Activated CD4-positive, alpha-beta T cell treated with anti-CD3 and anti-CD28 coated beads for 24 hours (primary cell): Measurements from ENCODE around the gene GPRC5B.
A peak's percentile ranks its signal among the peaks of the same experiment; 100 is the strongest.

Source experiments
- DNase-seq, 2 donors: peaks; one replicate each; pipeline ENCODE4 v3.0.0-alpha.2; 2020; ENCODE audit warnings: low read depth in 2 of 2

Gene GPRC5B

GRCh38 chr16:19884611-19885450, at the start of gene GPRC5B:
TSS of gene GPRC5B (minus strand) at chr16:19884848. CDS start at chr16:19872845, 12,003 bp downstream.
- no peak for DNase-seq

- DNase-seq: no peak
These were observed 49.1 kb upstream of the GPRC5B start for GRCh38 chr16:19933740-19934139.

GRCh38 chr16:19929062-19929511, 44.4 kb upstream of the GPRC5B start:
- no peak for DNase-seq

GRCh38 chr16:19928432-19928831, 43.8 kb upstream of the GPRC5B start:
- DNase-seq: no peak

GRCh38 chr16:19926449-19927390, 42.1 kb upstream of the GPRC5B start:
- DNase-seq: no peak

- DNase-seq: no peak
These were observed 38.7 kb upstream of the GPRC5B start for GRCh38 chr16:19923396-19923795.

- DNase-seq: no peak
These were observed 34.5 kb upstream of the GPRC5B start for GRCh38 chr16:19919142-19919541.

- DNase-seq: no peak
These were observed 31.4 kb upstream of the GPRC5B start for GRCh38 chr16:19916064-19916463.

- DNase-seq: no peak
These were observed 30.2 kb upstream of the GPRC5B start for GRCh38 chr16:19914877-19915276.

GRCh38 chr16:19913340-19913645, 28.6 kb upstream of the GPRC5B start:
- no peak for DNase-seq

GRCh38 chr16:19912455-19913339, 28.0 kb upstream of the GPRC5B start:
- DNase-seq: no peak

- no peak for DNase-seq
These were observed 27.3 kb upstream of the GPRC5B start for GRCh38 chr16:19911747-19912454.

GRCh38 chr16:19911204-19911603, 26.6 kb upstream of the GPRC5B start:
- no peak for DNase-seq

GRCh38 chr16:19909750-19910322, 25.2 kb upstream of the GPRC5B start:
- DNase-seq: no peak

- no peak for DNase-seq
These were observed 24.3 kb upstream of the GPRC5B start for GRCh38 chr16:19908921-19909320.

- DNase-seq: peak; percentile 56 to 60
These were observed 22.7 kb upstream of the GPRC5B start for GRCh38 chr16:19907161-19907992.

- DNase-seq: no peak
These were observed 16.5 kb upstream of the GPRC5B start for GRCh38 chr16:19901164-19901563.

- no peak for DNase-seq
These were observed 14.9 kb upstream of the GPRC5B start for GRCh38 chr16:19899605-19899955.

GRCh38 chr16:19898924-19899604, 14.4 kb upstream of the GPRC5B start:
- DNase-seq: peak in 1 of 2 donors; percentile 28
